HEK293 (cell line): ENCODE measurements around the gene CTR9.

Experiments
- CTCF ChIA-PET: fragments of 350-600 bp; formaldehyde crosslinking; extraction: SDS; loops from one replicate; lab custom pipeline; 2021; ENCODE audit warnings: antibody characterized with exemption; lab: Yijun Ruan, JAX
- POLR2A ChIA-PET: fragments of 300-600 bp; formaldehyde crosslinking; extraction: SDS; loops from one replicate; lab custom pipeline; 2020; ENCODE audit warnings: antibody characterized with exemption, inconsistent platforms; lab: Yijun Ruan, JAX
- H3K27ac ChIP-seq: fragments of 200-500 bp; sonication (Bioruptor generic); 2 replicates; pipeline ENCODE4 v1.5.1; 2014; ENCODE audit warnings: low read depth, low read length, control low read depth, inconsistent platforms; ENCODE audit errors: extremely low read depth
- H3K36me3 ChIP-seq, 2 experiments: fragments of 200-500 bp in 1 of 2; sonication (Bioruptor generic) in 1 of 2; 1 replicate in 1 of 2; 2 replicates in 1 of 2; pipeline ENCODE4 v1.5.1; 2014 to 2017; ENCODE audit warnings: inconsistent platforms in 2 of 2, low read length in 2 of 2; ENCODE audit not compliant: control insufficient read depth in 2 of 2, insufficient read depth in 1 of 2
- H3K4me1 ChIP-seq: fragments of 200-500 bp; sonication (Bioruptor generic); 2 replicates; pipeline ENCODE4 v1.5.1; 2014; ENCODE audit warnings: mild to moderate bottlenecking, low read length, inconsistent platforms; ENCODE audit not compliant: control insufficient read depth, insufficient read depth
- H3K4me3 ChIP-seq: 2 replicates; pipeline ENCODE4 v1.5.1; 2011; ENCODE audit warnings: low read depth, mild to moderate bottlenecking, control low read depth, low read length, moderate library complexity
- H3K9me3 ChIP-seq: fragments of 200-500 bp; sonication (Bioruptor generic); 2 replicates; pipeline ENCODE4 v1.5.1; 2014; ENCODE audit warnings: low read depth, low read length, inconsistent platforms; ENCODE audit not compliant: control insufficient read depth, insufficient read depth
- BCL6B ChIP-seq: fragments of 450-650 bp; formaldehyde crosslinking; IDR thresholded peaks from 2 replicates; pipeline ENCODE4 v1.5.1; 2017; ENCODE audit warnings: missing biosample characterization, missing genetic modification characterization
- GLIS2 ChIP-seq: fragments of 450-650 bp; formaldehyde crosslinking; IDR thresholded peaks from 2 replicates; pipeline ENCODE4 v1.5.1; 2016; ENCODE audit warnings: missing biosample characterization, missing genetic modification characterization
- KLF16 ChIP-seq: fragments of 450-650 bp; formaldehyde crosslinking; IDR thresholded peaks from 2 replicates; pipeline ENCODE4 v1.5.1; 2017; ENCODE audit warnings: missing biosample characterization, missing genetic modification characterization
- MZF1 ChIP-seq: fragments of 450-650 bp; formaldehyde crosslinking; IDR thresholded peaks from 2 replicates; pipeline ENCODE4 v1.5.1; 2017; ENCODE audit warnings: missing biosample characterization, missing genetic modification characterization, borderline replicate concordance
- OSR2 ChIP-seq: fragments of 450-650 bp; formaldehyde crosslinking; IDR thresholded peaks from 2 replicates; pipeline ENCODE4 v1.5.1; 2016; ENCODE audit warnings: missing biosample characterization, missing genetic modification characterization
- PRDM1 ChIP-seq: fragments of 450-650 bp; formaldehyde crosslinking; IDR thresholded peaks from 2 replicates; pipeline ENCODE4; 2016; ENCODE audit warnings: missing biosample characterization, missing genetic modification characterization
- REPIN1 ChIP-seq: fragments of 450-650 bp; formaldehyde crosslinking; IDR thresholded peaks from 2 replicates; pipeline ENCODE4 v1.5.1; 2017; ENCODE audit warnings: missing biosample characterization, missing genetic modification characterization, low read depth
- SETDB1 ChIP-seq: IDR thresholded peaks from one replicate; pipeline ENCODE4 v1.6.1; 2017; ENCODE audit warnings: mild to moderate bottlenecking, low read length, moderate library complexity, mixed read lengths; ENCODE audit not compliant: insufficient read length
- ZBTB20 ChIP-seq: fragments of 450-650 bp; formaldehyde crosslinking; IDR thresholded peaks from 2 replicates; pipeline ENCODE4 v1.5.1; 2016; ENCODE audit warnings: missing biosample characterization, missing genetic modification characterization
- ZBTB44 ChIP-seq: fragments of 450-650 bp; IDR thresholded peaks from 2 replicates; pipeline ENCODE4 v1.5.1; 2018; ENCODE audit warnings: missing biosample characterization, mild to moderate bottlenecking, missing genetic modification characterization
- ZEB2 ChIP-seq: fragments of 450-650 bp; formaldehyde crosslinking; IDR thresholded peaks from 2 replicates; pipeline ENCODE4 v1.5.1; 2016; ENCODE audit warnings: missing biosample characterization, missing genetic modification characterization
- ZFP37 ChIP-seq: fragments of 450-650 bp; formaldehyde crosslinking; IDR thresholded peaks from 2 replicates; pipeline ENCODE4 v1.5.1; 2016; ENCODE audit warnings: missing biosample characterization, missing genetic modification characterization
- ZNF16 ChIP-seq: fragments of 450-650 bp; formaldehyde crosslinking; IDR thresholded peaks from 2 replicates; pipeline ENCODE4 v1.5.1; 2016; ENCODE audit warnings: low read depth, missing biosample characterization, missing genetic modification characterization
- ZNF169 ChIP-seq: fragments of 450-650 bp; formaldehyde crosslinking; IDR thresholded peaks from 2 replicates; pipeline ENCODE4 v1.5.1; 2016; ENCODE audit warnings: missing biosample characterization, missing genetic modification characterization
- ZNF174 ChIP-seq: fragments of 450-650 bp; formaldehyde crosslinking; IDR thresholded peaks from 2 replicates; pipeline ENCODE4 v1.5.0; 2017; ENCODE audit warnings: missing biosample characterization, mild to moderate bottlenecking, missing genetic modification characterization
- ZNF335 ChIP-seq: fragments of 450-650 bp; formaldehyde crosslinking; conservative IDR thresholded peaks from 2 replicates; pipeline ENCODE4 v1.5.1; 2016; ENCODE audit warnings: missing biosample characterization, missing genetic modification characterization
- ZNF341 ChIP-seq: fragments of 450-650 bp; formaldehyde crosslinking; IDR thresholded peaks from 2 replicates; pipeline ENCODE4; 2016; ENCODE audit warnings: low read depth, missing biosample characterization, missing genetic modification characterization
- ZNF449 ChIP-seq: fragments of 450-650 bp; formaldehyde crosslinking; IDR thresholded peaks from 2 replicates; pipeline ENCODE4 v1.5.1; 2017; ENCODE audit warnings: missing biosample characterization, mild to moderate bottlenecking, missing genetic modification characterization, moderate library complexity
- ZNF529 ChIP-seq: fragments of 450-650 bp; formaldehyde crosslinking; IDR thresholded peaks from 2 replicates; pipeline ENCODE4 v1.5.1; 2017; ENCODE audit warnings: missing genetic modification characterization, missing biosample characterization; ENCODE audit not compliant: insufficient replicate concordance
- ZNF624 ChIP-seq: fragments of 450-650 bp; formaldehyde crosslinking; IDR thresholded peaks from 2 replicates; pipeline ENCODE4 v1.5.1; 2017; ENCODE audit warnings: missing biosample characterization, missing genetic modification characterization
- ZNF629 ChIP-seq: fragments of 450-650 bp; formaldehyde crosslinking; IDR thresholded peaks from 2 replicates; pipeline ENCODE4 v1.5.1; 2017; ENCODE audit warnings: missing biosample characterization, missing genetic modification characterization
- ZNF791 ChIP-seq: fragments of 450-650 bp; formaldehyde crosslinking; IDR thresholded peaks from 2 replicates; pipeline ENCODE4 v1.5.1; 2016; ENCODE audit warnings: missing biosample characterization, missing genetic modification characterization

CTR9 gene

GRCh38 chr11:10709299-10710086 lies 41.6 kb upstream of the CTR9 start (continued):
- TF ChIP-seq BCL6B (tag by site-specific recombination) (no peak), ZNF174 (tag by site-specific recombination) (no peak), KLF16 (tag by site-specific recombination) (no peak), ZNF16 (tag by site-specific recombination) (no peak), REPIN1 (tag by site-specific recombination) (no peak)

- Histone ChIP-seq H3K27ac (no peak overlapping the region), H3K4me1 (no peaks in the 10 kb centered on the region), H3K36me3 (no peaks in the 10 kb centered on the region), H3K9me3 (no peaks in the 10 kb centered on the region), H3K4me3 (no peak overlapping the region)
- ChIA-PET CTCF (no interaction called here), POLR2A (no interaction called here)
- TF ChIP-seq ZNF16 (tag by site-specific recombination) = no peak
- no peak for TF ChIP-seq GLIS2 (tag by site-specific recombination)
- TF ChIP-seq ZNF449 (tag by site-specific recombination) = no peak
- TF ChIP-seq ZNF169 = no peak
- no peak for TF ChIP-seq ZFP37 (tag by site-specific recombination)
- no peak for TF ChIP-seq ZEB2 (tag by site-specific recombination)
- no peak for TF ChIP-seq ZBTB20 (tag by site-specific recombination)
- no peak for TF ChIP-seq SETDB1
- no peak for TF ChIP-seq ZNF791
- TF ChIP-seq ZNF335 = no peak
- no peak for TF ChIP-seq PRDM1 (tag by site-specific recombination)
- TF ChIP-seq MZF1 (tag by site-specific recombination) = no peak
- no peak for TF ChIP-seq OSR2 (tag by site-specific recombination)
- no peak for TF ChIP-seq ZNF341 (tag by site-specific recombination)
- no peak for TF ChIP-seq ZNF529 (tag by site-specific recombination)
- no peak for TF ChIP-seq ZNF629 (tag by site-specific recombination)
- no peak for TF ChIP-seq ZBTB44 (tag by site-specific recombination)
- TF ChIP-seq ZNF624 = no peak
These were observed 35.5 kb upstream of the CTR9 start for GRCh38 chr11:10715571-10715970.
